GM12878 (cell line): ENCODE results near the gene TMEM19. TPM values are rescaled to one million over a fixed set of nuclear protein-coding genes. Genes with fewer than 3 reads are reported as not detected.

Experiments used
- ATAC-seq: fragments of 200-7000 bp; cut with Tn5 transposase; 3 replicates; pipeline ENCODE4 v1.9.1; 2020; ENCODE audit warnings: mild to moderate bottlenecking, moderate library complexity
- BruUV-seq: library from RNA; stranded (reverse); fragments of 400-500 nt; replicated peaks from 2 replicates; lab custom pipeline; 2021; lab: Mats Ljungman, UMichigan
- CTCF ChIA-PET: fragments of 300-600 bp; sonication (Branson Sonifier 250); formaldehyde crosslinking; extraction: SDS; loops from one replicate; lab custom pipeline; 2021; ENCODE audit warnings: inconsistent platforms; lab: Yijun Ruan, JAX
- POLR2A ChIA-PET: fragments of 350-600 bp; formaldehyde crosslinking; extraction: SDS; loops from one replicate; lab custom pipeline; 2021; ENCODE audit warnings: inconsistent platforms; lab: Charles Lee
- RAD21 ChIA-PET: fragments of 300-600 bp; sonication (Branson Sonifier 250); formaldehyde crosslinking; loops from one replicate; lab custom pipeline; 2023; ENCODE audit warnings: antibody characterized with exemption; ENCODE audit not compliant: unreplicated experiment; lab: Charles Lee
- SMC1A ChIA-PET: fragments of 300-600 bp; sonication (Branson Sonifier 250); formaldehyde crosslinking; loops from one replicate; lab custom pipeline; 2023; ENCODE audit not compliant: unreplicated experiment, uncharacterized antibody; lab: Charles Lee
- DNase-seq: peaks from one replicate; pipeline ENCODE4 v3.0.0-alpha.2; 2011; ENCODE audit warnings: low read depth, low spot score
- FAIRE-seq: peaks from 3 replicates; lab custom pipeline; 2011; peaks lifted over from hg19 to GRCh38; lab: Jason Lieb, UNC
- H2AFZ ChIP-seq: 2 replicates; pipeline ENCODE4 v1.6.0; 2011; ENCODE audit warnings: low read depth, low read length, control low read depth; ENCODE audit not compliant: control insufficient read depth
- H3K27ac ChIP-seq: 2 replicates; pipeline ENCODE4 v1.5.1; 2011; ENCODE audit warnings: control low read depth; ENCODE audit not compliant: control insufficient read depth, insufficient read depth
- H3K27me3 ChIP-seq, 2 experiments: replicated peaks in 1 of 2; 2 replicates each; pipeline versions ENCODE4 v1.6.0 to v1.6.1; 2011; ENCODE audit warnings: low read length in 1 of 2; ENCODE audit not compliant: control insufficient read depth in 2 of 2, insufficient read depth in 2 of 2
- H3K36me3 ChIP-seq, 2 experiments: 2 replicates each; pipeline ENCODE4 v1.5.1; 2011; ENCODE audit warnings: low read length in 1 of 2; ENCODE audit not compliant: control insufficient read depth in 2 of 2, insufficient read depth in 2 of 2
- H3K4me1 ChIP-seq: 2 replicates; pipeline ENCODE4 v1.6.1; 2011; ENCODE audit warnings: mild to moderate bottlenecking, low read length, moderate library complexity, mixed read lengths; ENCODE audit not compliant: control insufficient read depth, insufficient read depth
- H3K4me2 ChIP-seq: 2 replicates; pipeline ENCODE4 v1.6.0; 2011; ENCODE audit warnings: control low read depth; ENCODE audit not compliant: control insufficient read depth, insufficient read depth
- H3K4me3 ChIP-seq: fragments of 200-600 bp; sonication (generic); 2 replicates; pipeline ENCODE4 v1.5.1; 2016
- H3K79me2 ChIP-seq: 2 replicates; pipeline ENCODE4 v1.6.0; 2011; ENCODE audit warnings: low read length; ENCODE audit not compliant: control insufficient read depth, insufficient read depth
- H3K9ac ChIP-seq: 2 replicates; pipeline ENCODE4 v1.8.0; 2011; ENCODE audit warnings: low read length, control low read depth, mixed read lengths; ENCODE audit not compliant: control insufficient read depth, insufficient read depth
- H3K9me3 ChIP-seq: replicated peaks from 3 replicates; pipeline ENCODE4 v1.5.1; 2011; ENCODE audit warnings: mild to moderate bottlenecking, low read length; ENCODE audit not compliant: control insufficient read depth, insufficient read depth
- H4K20me1 ChIP-seq: 2 replicates; pipeline ENCODE4 v1.6.0; 2011; ENCODE audit not compliant: control insufficient read depth, insufficient read depth
- CREM ChIP-seq: IDR thresholded peaks from 2 replicates; pipeline ENCODE4 v1.6.1; 2014; ENCODE audit warnings: antibody characterized with exemption, low read depth
- E4F1 ChIP-seq: fragments of 450-650 bp; IDR thresholded peaks from 2 replicates; pipeline ENCODE4 v1.6.1; 2018; ENCODE audit warnings: borderline replicate concordance, mild to moderate bottlenecking; ENCODE audit not compliant: partially characterized antibody
- GATAD2B ChIP-seq: fragments of 450-650 bp; conservative IDR thresholded peaks from 2 replicates; pipeline ENCODE4 v1.6.1; 2017; ENCODE audit warnings: low read depth, mild to moderate bottlenecking, moderate library complexity
- JUND ChIP-seq: IDR thresholded peaks from 2 replicates; pipeline ENCODE4 v1.6.1; 2012; ENCODE audit warnings: low read depth, mild to moderate bottlenecking, low read length, improper control_type of control experiment, moderate library complexity
- POU2F2 ChIP-seq: IDR thresholded peaks from 3 replicates; pipeline ENCODE4 v1.6.1; 2011; ENCODE audit warnings: low read depth, mild to moderate bottlenecking, low read length, borderline replicate concordance
- PRDM15 ChIP-seq: fragments of 450-650 bp; formaldehyde crosslinking; IDR thresholded peaks from 2 replicates; pipeline ENCODE4 v1.4.0; 2020; ENCODE audit warnings: mild to moderate bottlenecking, moderate library complexity
- RELB ChIP-seq: fragments of 450-650 bp; IDR thresholded peaks from 2 replicates; pipeline ENCODE4 v1.6.1; 2017; ENCODE audit warnings: low read depth, mild to moderate bottlenecking, moderate library complexity
- SMC3 ChIP-seq: IDR thresholded peaks from 2 replicates; pipeline ENCODE4 v1.6.1; 2011; ENCODE audit warnings: low read length, improper control_type of control experiment, borderline replicate concordance
- SREBF1 ChIP-seq: IDR thresholded peaks from 2 replicates; pipeline ENCODE4 v1.6.1; 2012; ENCODE audit warnings: mild to moderate bottlenecking, low read length
- YY1 ChIP-seq: IDR thresholded peaks from 2 replicates; pipeline ENCODE4 v1.6.1; 2011; ENCODE audit warnings: low read depth, mild to moderate bottlenecking, low read length
- ZNF592 ChIP-seq: fragments of 450-650 bp; IDR thresholded peaks from 2 replicates; pipeline ENCODE4 v1.6.1; 2017; ENCODE audit warnings: mild to moderate bottlenecking, moderate library complexity
- WGBS: methylation state at CpG from one replicate; pipeline ENCODE4 v1.1.6; 2016; ENCODE audit warnings: low lambda C conversion rate; ENCODE audit not compliant: insufficient replicate concordance, insufficient coverage; ENCODE audit errors: missing lambda C conversion rate; 5-methylcytosine and 5-hydroxymethylcytosine counted together
- in situ Hi-C: fragments of 300-500 bp; cut with MboI; formaldehyde crosslinking; loops from 9 replicates; pipeline ENCODE4 v1.14.3; 2018; ENCODE audit warnings: mixed read lengths
- intact Hi-C: fragments of 100-400 bp; cut with micrococcal nuclease; formaldehyde crosslinking; loops from one replicate; pipeline ENCODE4 v1.14.2; 2022; ENCODE audit not compliant: unreplicated experiment
- polyA plus RNA-seq, 11 experiments: library from polyadenylated mRNA; depleted of rRNA in 4 of 11; unstranded in 6 of 11; stranded (reverse) in 5 of 11; fragments of >200 nt; fragmentation: Nextera tagmentation in 4 of 11; fragmentation: Illumina TruSeq in 1 of 11; extraction: Ambion mirVana in 4 of 11; extraction: Trizol in 1 of 11; gene quantifications; 1 replicate in 1 of 11; 2 replicates in 10 of 11; pipeline versions ENCODE4 v1.2.1 to v1.2.3, GENCODE V29; 2011 to 2016; ENCODE audit warnings: inconsistent platforms in 2 of 11, missing spikeins in 2 of 11, low read depth in 1 of 11
- total RNA-seq, 4 experiments: library from RNA; depleted of rRNA in 3 of 4; stranded (reverse); fragments of >200 nt in 3 of 4; fragmentation: Illumina TruSeq in 1 of 4; extraction: Trizol in 1 of 4; gene quantifications; 2 replicates each; pipeline versions ENCODE4 v1.2.1 to v1.2.3, GENCODE V29; 2013 to 2021

Gene TMEM19
- total and polyA plus RNA-seq, 10 of the 15 experiments (the other 5 are each of a cell fraction or from before 2014, with no cell fraction given) = 26.7 to 54.9 (median 39.3) TPM

- ChIA-PET POLR2A (interaction anchor here (1.0 kb wide), 1 partner anchor 30 kb away, joined by 3 read pairs; the partner anchor contains the start of gene ZFC3H1), SMC1A (interaction anchor here (1.0 to 1.4 kb wide), 4 partner anchors 30 to 67 kb away, joined by 3 to 6 read pairs (median 4); partner anchors contain the start of genes THAP2 and ZFC3H1), RAD21 (interaction anchor here (1.4 to 3.2 kb wide), 2 partner anchors 7 to 54 kb away, joined by 5 to 14 read pairs; partner anchors contain the start of gene TMEM19), CTCF (interaction anchor here (0.7 to 1.2 kb wide), 2 partner anchors 29 to 54 kb away, joined by 3 to 4 read pairs; partner anchors contain the start of gene THAP2)
- H3K9me3 ChIP-seq = no peaks in the 10 kb centered on the region
- H3K9ac ChIP-seq = no peak overlapping the region
- no peak overlapping the region for H2AFZ ChIP-seq
- peaks cover 0 to 7% of the 10 kb centered on the region in 2 experiments; a peak in 2 of 4 replicates for H3K36me3 ChIP-seq
- intact Hi-C loops (no loop called here), in situ Hi-C loops (no loop called here)
- ATAC-seq = no peak
- no TSS peak for BruUV-seq
- H3K4me1 ChIP-seq = peaks cover 39% of the 10 kb centered on the region
- no peaks in the 10 kb centered on the region for H4K20me1 ChIP-seq
- H3K4me2 ChIP-seq = peak overlapping the region; percentile 90
- peaks cover 42% of the 10 kb centered on the region for H3K79me2 ChIP-seq
- 100% methylated on average over 7 of the region's 7 CpGs for WGBS
- no peak for DNase-seq
- H3K27me3 ChIP-seq = no peaks in the 10 kb centered on the region
- H3K4me3 ChIP-seq = 0 out of 2 replicates have a peak overlapping the region, but pooled peaks have one; percentile 30
- no peak for FAIRE-seq
- H3K27ac ChIP-seq = peak overlapping the region; percentile 78
- TF ChIP-seq YY1 = no peak
- no peak for TF ChIP-seq ZNF592
- no peak for TF ChIP-seq E4F1
- TF ChIP-seq GATAD2B = no peak
- no peak for TF ChIP-seq SMC3
- no peak for TF ChIP-seq JUND
- no peak for TF ChIP-seq PRDM15 (CRISPR knock-in tag)
- TF ChIP-seq RELB = no peak
- TF ChIP-seq SREBF1 = no peak
- TF ChIP-seq CREM = no peak
- no peak for TF ChIP-seq POU2F2
Observed at GRCh38 chr12:71693126-71693525, 7.2 kb downstream of the TMEM19 start.
